NT2/D1 (cell line): ENCODE measurements around the gene CYP2A13.

Source experiments
- YY1 ChIP-seq: IDR thresholded peaks from 2 replicates; pipeline ENCODE4 v1.6.1; 2011; ENCODE audit not compliant: insufficient read length, insufficient read depth
- ZNF274 ChIP-seq: IDR thresholded peaks from 2 replicates; pipeline ENCODE4 v1.6.1; 2011; ENCODE audit warnings: mild to moderate bottlenecking, low read depth, low read length

GRCh38 chr19:41083516-41083915 is 4.7 kb upstream of the CYP2A13 start:
- TF ChIP-seq ZNF274 (no peak), YY1 (no peak)
